ENCODE data around the gene PRKCE. TPM values are rescaled to one million over a fixed set of nuclear protein-coding genes. Genes with fewer than 3 reads are reported as not detected.

Gene PRKCE
- total RNA-seq, 1 experiment from 2014 or later = 14.0 TPM

GRCh38 chr2:46023165-46023854 is 371.8 kb downstream of the PRKCE start:
- DNase-seq (ENCODE audit: low read depth, low spot score) = no peak
- CTCF ChIA-PET = interaction anchor here (0.5 kb wide), 1 partner anchor 8 kb away, joined by 5 read pairs; no protein-coding TSS in a partner anchor
- intact Hi-C loops (cut with micrococcal nuclease; ENCODE audit: unreplicated experiment) = no loop called here
- in situ Hi-C loops (cut with HindIII; ENCODE audit: low pct_unique_long_range_greater_than_20kb, low sequenced_read_pairs) = no loop called here
- ATAC-seq = no peak
- no TSS peak for BruUV-seq (replicated peaks)
- Histone ChIP-seq H3K4me1 (ENCODE audit: control insufficient read depth, insufficient read depth, low read length) (no peaks in the 10 kb centered on the region), H3K9me3 (ENCODE audit: control insufficient read depth, insufficient read depth, low read depth, low read length) (no peaks in the 10 kb centered on the region), H3K27ac (ENCODE audit: low read length) (no peak overlapping the region), H3K4me3 (ENCODE audit: low read depth in 2 of 2, low read length in 2 of 2) (no peak overlapping the region), H3K27me3 (ENCODE audit: control insufficient read depth, insufficient read depth, low read length) (no peaks in the 10 kb centered on the region), H3K36me3 (ENCODE audit: control insufficient read depth, insufficient read depth, low read length) (no peaks in the 10 kb centered on the region)
- TF ChIP-seq REST (IDR thresholded peaks at IDR 0.05; ENCODE audit: insufficient read depth in 1 of 2, low read depth in 2 of 2, low read length in 1 of 2) = no peak
- no peak for TF ChIP-seq SIN3A (IDR thresholded peaks at IDR 0.05; ENCODE audit: borderline replicate concordance, insufficient read depth, low read depth, low read length)
- TF ChIP-seq TCF7L2 (IDR thresholded peaks at IDR 0.05; ENCODE audit: low read depth, low read length) = no peak
- POLR2A ChIA-PET = no interaction called here

GRCh38 chr2:46024146-46024779 is 372.8 kb downstream of the PRKCE start:
- DNase-seq (ENCODE audit: low read depth, low spot score) (no peak), ATAC-seq (no peak)
- CTCF ChIA-PET = no interaction called here
- H3K4me1 ChIP-seq (ENCODE audit: control insufficient read depth, insufficient read depth, low read length) = no peaks in the 10 kb centered on the region
- H3K27me3 ChIP-seq (ENCODE audit: control insufficient read depth, insufficient read depth, low read length) = no peaks in the 10 kb centered on the region
- H3K36me3 ChIP-seq (ENCODE audit: control insufficient read depth, insufficient read depth, low read length) = no peaks in the 10 kb centered on the region
- BruUV-seq (replicated peaks) = no TSS peak
- H3K9me3 ChIP-seq (ENCODE audit: control insufficient read depth, insufficient read depth, low read depth, low read length) = no peaks in the 10 kb centered on the region
- intact Hi-C loops (cut with micrococcal nuclease; ENCODE audit: unreplicated experiment) = no loop called here
- in situ Hi-C loops (cut with HindIII; ENCODE audit: low pct_unique_long_range_greater_than_20kb, low sequenced_read_pairs) = no loop called here
- POLR2A ChIA-PET = no interaction called here
- H3K27ac ChIP-seq (ENCODE audit: low read length) = no peak overlapping the region
- TF ChIP-seq CTCF (IDR thresholded peaks at IDR 0.05) (no peak), SIN3A (IDR thresholded peaks at IDR 0.05; ENCODE audit: borderline replicate concordance, insufficient read depth, low read depth, low read length) (no peak), TCF7L2 (IDR thresholded peaks at IDR 0.05; ENCODE audit: low read depth, low read length) (no peak), REST (IDR thresholded peaks at IDR 0.05; ENCODE audit: insufficient read depth in 1 of 2, low read depth in 2 of 2, low read length in 1 of 2) (no peak), POLR2AphosphoS5 (IDR thresholded peaks at IDR 0.05; ENCODE audit: low read depth, low read length) (no peak)
- no peak overlapping the region for H3K4me3 ChIP-seq (ENCODE audit: low read depth in 2 of 2, low read length in 2 of 2)
